Measurements from ENCODE around the gene IGF2BP3. TPM values are rescaled to one million over a fixed set of nuclear protein-coding genes. Genes with fewer than 3 reads are reported as not detected.
"Not testable (repeated sequence)": the region's sequence is repeated elsewhere in the genome, so short reads cannot be mapped to it uniquely, and the experiment has no call there.

Gene IGF2BP3
- total RNA-seq, 1 experiment from 2014 or later, result 75.6 TPM

DNA sequence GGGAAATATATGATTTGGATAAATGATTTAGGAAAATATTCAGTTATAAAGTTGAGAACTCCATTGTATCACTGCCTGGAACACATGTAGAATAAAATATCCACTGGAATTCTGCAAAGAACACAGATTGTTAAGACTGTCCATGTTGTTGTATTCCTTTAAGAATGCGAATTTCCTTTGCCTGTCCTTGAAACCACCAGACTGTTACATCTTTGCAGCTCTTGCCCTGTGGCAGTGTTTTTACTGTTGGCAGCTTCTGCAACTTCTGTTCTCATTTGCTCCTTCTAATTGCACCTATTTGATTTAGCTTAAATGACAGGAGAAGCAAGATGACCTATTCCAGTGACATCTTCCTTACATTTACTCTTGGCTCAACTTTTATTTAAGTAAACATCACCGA is 131.4 kb downstream of the IGF2BP3 start:
- no peaks in the 10 kb centered on the region for H3K27me3 ChIP-seq (ENCODE audit: control insufficient read depth, insufficient read depth, low read length)
- H3K4me3 ChIP-seq (ENCODE audit: insufficient read depth, low read depth, low read length), result no peak overlapping the region
- H3K36me3 ChIP-seq (replicated peaks; ENCODE audit: control insufficient read depth, insufficient read depth, low read length), result peaks cover 35% of the 10 kb centered on the region
- DNase-seq, result no peak

DNA sequence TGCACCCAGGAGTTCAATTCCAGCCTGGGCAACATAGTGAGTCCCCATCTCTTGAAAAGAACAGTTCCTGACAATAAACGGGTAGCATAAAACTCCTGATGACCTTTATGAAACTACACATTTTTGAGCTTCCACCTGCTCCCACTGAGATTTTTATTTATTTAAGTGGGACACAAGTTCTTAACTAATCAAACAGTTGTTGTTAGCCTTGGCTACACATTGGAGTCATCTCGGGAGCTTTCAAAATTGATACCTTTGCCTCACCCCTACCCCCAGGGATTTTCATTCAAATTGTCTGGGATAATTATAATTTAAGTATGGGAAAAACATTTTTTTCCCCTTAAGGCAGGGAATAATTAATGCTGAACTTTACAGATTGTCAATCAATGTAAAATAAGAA is 131.9 kb downstream of the IGF2BP3 start:
- Histone ChIP-seq H3K36me3 (replicated peaks; ENCODE audit: control insufficient read depth, insufficient read depth, low read length) (peaks cover 38% of the 10 kb centered on the region), H3K27me3 (ENCODE audit: control insufficient read depth, insufficient read depth, low read length) (no peaks in the 10 kb centered on the region)
- no peak for DNase-seq

DNA sequence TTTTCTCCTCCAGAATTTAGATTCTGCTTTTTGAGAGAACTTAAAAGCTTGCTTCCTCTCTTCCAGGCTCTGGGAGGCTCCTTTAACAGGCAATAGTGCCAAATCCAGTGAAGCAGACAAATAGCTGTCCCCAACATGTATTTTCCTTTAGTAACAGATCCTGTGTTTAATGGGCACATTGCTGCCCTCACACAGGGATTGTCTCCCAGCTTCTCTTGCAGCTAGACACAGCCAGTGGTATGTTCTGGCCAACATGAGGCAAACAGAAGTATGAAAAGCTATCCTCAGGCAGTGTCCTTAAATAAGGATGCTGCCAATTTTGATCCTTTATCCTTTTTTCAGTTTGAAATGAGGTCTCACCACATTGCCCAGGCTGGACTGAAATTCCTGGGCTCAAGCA is 132.9 kb downstream of the IGF2BP3 start:
- H3K27me3 ChIP-seq (ENCODE audit: control insufficient read depth, insufficient read depth, low read length), result no peaks in the 10 kb centered on the region
- peaks cover 38% of the 10 kb centered on the region for H3K36me3 ChIP-seq (replicated peaks; ENCODE audit: control insufficient read depth, insufficient read depth, low read length)
- H3K4me3 ChIP-seq (ENCODE audit: insufficient read depth, low read depth, low read length), result no peak overlapping the region
- DNase-seq, result no peak

More for the DNA sequence above, 131.9 kb downstream of the IGF2BP3 start:
- no peak overlapping the region for H3K4me3 ChIP-seq (ENCODE audit: insufficient read depth, low read depth, low read length)

DNA sequence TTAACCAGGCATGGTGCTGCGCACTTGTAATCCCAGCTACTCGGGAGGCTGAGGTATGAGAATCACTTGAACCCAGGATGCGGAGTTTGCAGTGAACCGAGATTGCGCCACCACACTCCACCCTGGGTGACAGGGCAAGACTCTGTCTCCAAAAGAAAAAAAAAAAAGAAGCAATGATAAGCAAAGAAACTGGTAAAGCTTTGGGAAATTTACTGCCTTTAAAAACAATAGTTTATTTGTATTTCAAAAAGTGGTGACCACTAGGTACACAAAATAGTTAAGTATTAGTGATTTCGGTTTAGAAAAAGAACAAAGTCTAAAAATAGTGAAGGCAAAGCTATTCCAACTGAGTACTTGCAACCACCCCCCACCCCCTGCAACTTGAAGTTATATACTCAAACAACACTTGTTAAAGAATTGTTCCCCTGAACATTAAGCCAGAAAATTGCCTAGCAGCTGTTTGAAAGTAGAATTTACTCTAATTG is 133.4 kb downstream of the IGF2BP3 start:
- peaks cover 36% of the 10 kb centered on the region for H3K36me3 ChIP-seq (replicated peaks; ENCODE audit: control insufficient read depth, insufficient read depth, low read length)
- H3K27me3 ChIP-seq (ENCODE audit: control insufficient read depth, insufficient read depth, low read length), result no peaks in the 10 kb centered on the region
- no peak overlapping the region for H3K4me3 ChIP-seq (ENCODE audit: insufficient read depth, low read depth, low read length)
- DNase-seq, result no peak

DNA sequence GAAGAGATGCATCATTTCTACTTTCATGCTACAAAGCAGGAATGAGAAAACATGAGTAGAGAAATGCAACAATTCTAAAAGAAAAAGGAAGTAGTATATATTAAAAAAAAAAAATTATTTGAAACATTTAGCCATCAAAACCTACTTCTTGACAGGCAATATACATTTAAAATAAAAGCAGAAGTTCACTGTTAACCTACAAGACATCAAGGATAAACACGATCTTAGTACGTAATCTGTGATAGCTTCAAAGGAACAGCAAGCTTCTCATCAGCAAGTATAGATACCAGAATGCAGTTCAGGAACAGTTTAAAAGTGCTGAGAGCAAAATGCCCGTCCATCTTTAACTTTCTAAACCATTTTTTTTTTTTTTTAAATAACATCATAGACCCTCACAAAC is 134.2 kb downstream of the IGF2BP3 start:
- H3K27me3 ChIP-seq (ENCODE audit: control insufficient read depth, insufficient read depth, low read length), result no peaks in the 10 kb centered on the region
- H3K36me3 ChIP-seq (replicated peaks; ENCODE audit: control insufficient read depth, insufficient read depth, low read length), result peaks cover 36% of the 10 kb centered on the region
- no peak for DNase-seq
- H3K4me3 ChIP-seq (ENCODE audit: insufficient read depth, low read depth, low read length), result no peak overlapping the region

DNA sequence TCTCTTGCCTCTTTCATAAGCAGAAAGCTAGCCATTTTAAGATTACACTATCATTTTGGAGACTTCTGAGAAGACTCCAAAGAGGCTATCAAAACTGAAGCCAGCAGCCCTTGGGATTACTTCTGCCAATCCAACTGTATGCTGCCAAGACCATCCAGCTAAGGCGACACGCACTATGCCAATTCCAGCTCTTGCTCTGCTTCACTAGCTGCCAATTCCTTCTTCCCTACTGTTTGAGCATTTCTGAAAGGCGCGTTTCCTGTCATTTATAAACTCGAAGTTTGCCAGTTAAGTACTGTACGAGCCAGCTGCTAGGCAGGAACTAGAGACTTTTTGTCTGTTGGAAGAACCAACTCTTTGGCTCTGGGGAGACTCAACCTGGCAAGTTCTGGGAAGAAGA is 134.7 kb downstream of the IGF2BP3 start:
- Histone ChIP-seq H3K4me3 (ENCODE audit: insufficient read depth, low read depth, low read length) (no peak overlapping the region), H3K27me3 (ENCODE audit: control insufficient read depth, insufficient read depth, low read length) (no peaks in the 10 kb centered on the region), H3K36me3 (replicated peaks; ENCODE audit: control insufficient read depth, insufficient read depth, low read length) (peaks cover 36% of the 10 kb centered on the region)
- no peak for DNase-seq

DNA sequence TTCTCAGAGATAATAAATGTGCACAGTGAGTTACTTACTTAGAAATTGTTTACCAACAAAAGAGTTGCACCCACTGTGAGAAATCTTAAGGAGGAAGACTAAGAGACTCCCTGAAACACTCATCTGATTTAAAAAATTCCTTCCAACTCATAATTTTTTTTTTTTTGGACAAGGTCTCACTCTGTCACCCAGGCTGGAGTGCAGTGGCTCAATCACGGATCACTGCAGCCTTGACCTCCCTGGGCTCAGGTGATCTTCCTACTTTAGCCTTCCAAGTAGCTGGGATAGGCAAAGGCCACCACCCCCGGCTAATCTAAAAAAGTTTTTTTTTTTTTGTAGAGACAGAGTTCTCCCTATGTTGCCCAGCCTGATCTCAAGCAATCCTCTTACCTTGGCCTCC is 135.2 kb downstream of the IGF2BP3 start:
- DNase-seq, result no peak
- no peak overlapping the region for H3K4me3 ChIP-seq (ENCODE audit: insufficient read depth, low read depth, low read length)
- H3K27me3 ChIP-seq (ENCODE audit: control insufficient read depth, insufficient read depth, low read length), result no peaks in the 10 kb centered on the region
- H3K36me3 ChIP-seq (replicated peaks; ENCODE audit: control insufficient read depth, insufficient read depth, low read length), result peaks cover 35% of the 10 kb centered on the region

DNA sequence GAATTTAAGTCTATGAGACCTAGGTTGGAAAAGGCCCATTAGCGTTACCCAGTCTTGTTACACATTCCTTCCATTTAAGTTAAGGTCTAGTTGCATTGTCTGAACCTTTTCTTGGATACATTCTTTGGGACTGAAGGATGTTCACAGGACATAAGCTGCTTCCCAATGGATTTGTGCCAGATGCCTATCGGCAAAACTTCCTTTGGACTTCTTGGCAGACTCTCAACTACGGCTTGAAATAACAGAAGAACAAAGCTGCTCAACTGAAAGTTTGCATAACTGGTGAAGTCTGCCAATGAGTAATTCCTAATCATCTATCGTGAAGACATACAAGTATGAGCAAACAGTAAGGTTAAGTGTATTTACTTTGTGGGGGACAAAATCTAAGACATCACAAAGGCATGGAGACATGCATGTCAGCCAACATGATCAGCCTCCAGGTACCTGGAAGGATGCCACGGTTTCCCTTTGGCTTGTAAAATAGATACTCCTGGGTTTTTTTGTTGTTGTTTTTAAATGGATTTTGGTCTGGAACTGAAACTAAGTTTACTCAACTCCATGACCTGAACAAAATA is 135.7 kb downstream of the IGF2BP3 start:
- Histone ChIP-seq H3K36me3 (replicated peaks; ENCODE audit: control insufficient read depth, insufficient read depth, low read length) (peaks cover 33% of the 10 kb centered on the region), H3K4me3 (ENCODE audit: insufficient read depth, low read depth, low read length) (no peak overlapping the region), H3K27me3 (ENCODE audit: control insufficient read depth, insufficient read depth, low read length) (no peaks in the 10 kb centered on the region)
- DNase-seq, result no peak

DNA sequence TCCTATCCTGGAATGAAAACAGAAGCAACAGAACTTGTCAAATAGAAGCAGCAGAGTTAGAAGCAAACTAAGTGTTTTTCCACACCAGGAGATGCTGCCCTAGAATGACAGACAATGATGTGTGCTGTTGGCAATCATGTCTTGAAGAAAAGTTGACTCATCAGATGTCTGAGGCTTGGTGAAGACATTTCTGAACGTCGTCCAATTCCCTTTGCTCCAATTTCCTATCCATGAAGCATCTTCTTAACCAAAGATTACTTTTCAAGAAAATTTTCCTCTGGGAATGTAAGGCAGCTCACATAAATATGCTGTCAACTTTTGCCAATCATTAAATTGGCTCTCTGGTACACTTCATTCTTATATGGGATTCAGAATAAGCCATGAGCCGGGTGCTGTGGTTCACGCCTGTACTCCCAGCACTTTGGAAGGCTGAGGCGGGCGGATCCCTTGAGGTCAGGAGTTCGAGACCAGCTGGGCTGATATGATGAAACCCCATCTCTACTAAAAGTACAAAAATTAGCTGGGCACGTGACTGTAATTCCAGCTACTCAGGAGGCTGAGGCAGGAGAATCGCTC is 136.5 kb downstream of the IGF2BP3 start:
- DNase-seq, result no peak
- Histone ChIP-seq H3K4me3 (ENCODE audit: insufficient read depth, low read depth, low read length) (no peak overlapping the region), H3K27me3 (ENCODE audit: control insufficient read depth, insufficient read depth, low read length) (no peaks in the 10 kb centered on the region), H3K36me3 (replicated peaks; ENCODE audit: control insufficient read depth, insufficient read depth, low read length) (peaks cover 31% of the 10 kb centered on the region)

DNA sequence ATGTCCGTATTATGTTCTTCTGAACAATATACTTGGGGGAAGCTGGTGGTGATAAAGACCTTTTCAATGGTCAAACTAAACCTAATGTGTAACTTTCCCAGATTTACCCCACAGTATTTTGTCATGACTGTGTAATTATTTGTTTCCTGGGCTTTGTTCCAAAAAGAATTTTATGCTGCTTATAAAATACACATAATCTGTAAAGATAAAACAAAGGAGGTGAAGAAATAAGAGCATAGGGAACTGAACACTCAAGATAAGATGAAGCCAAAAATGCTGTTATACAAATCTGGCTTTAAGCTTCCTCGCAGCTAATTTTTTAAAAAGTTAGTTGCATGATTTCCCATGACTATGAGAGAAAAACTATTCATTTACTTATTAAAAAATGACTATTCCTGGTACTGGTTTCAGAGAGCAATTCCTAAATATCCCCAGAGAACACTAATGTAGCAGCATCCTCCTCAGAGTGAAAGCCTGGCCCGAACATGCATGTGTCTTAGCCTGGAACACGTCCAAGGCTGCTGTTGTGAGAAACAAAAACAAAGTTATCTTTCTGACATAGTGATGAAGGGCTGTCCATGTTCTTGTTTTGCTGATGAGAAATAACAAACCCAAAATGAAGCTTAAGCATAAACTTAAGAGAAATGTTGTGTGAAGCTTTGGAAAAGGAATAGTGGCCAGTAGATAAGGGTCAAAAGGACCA is 137.2 kb downstream of the IGF2BP3 start:
- Histone ChIP-seq H3K4me3 (ENCODE audit: insufficient read depth, low read depth, low read length) (no peak overlapping the region), H3K27me3 (ENCODE audit: control insufficient read depth, insufficient read depth, low read length) (no peaks in the 10 kb centered on the region), H3K36me3 (replicated peaks; ENCODE audit: control insufficient read depth, insufficient read depth, low read length) (peaks cover 28% of the 10 kb centered on the region)
- DNase-seq, result no peak

DNA sequence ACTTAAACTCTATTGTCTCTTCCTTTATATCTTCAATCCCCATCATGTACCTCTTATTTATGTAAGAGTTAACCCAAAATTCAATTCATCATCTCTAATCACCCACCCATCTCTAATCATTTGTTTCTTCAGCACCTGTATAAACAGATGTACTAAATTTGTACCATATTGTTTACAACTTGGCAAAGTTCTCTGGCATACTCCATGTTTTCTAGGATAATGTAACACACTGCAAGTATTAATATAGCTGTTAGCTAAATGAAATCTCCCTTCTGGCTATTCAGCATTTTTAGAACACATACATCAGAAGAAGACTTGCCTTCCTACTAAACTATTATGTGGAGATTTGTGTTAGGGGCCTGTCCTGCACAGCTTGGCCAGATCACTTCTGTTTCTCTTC is 138.1 kb downstream of the IGF2BP3 start:
- Histone ChIP-seq H3K27me3 (ENCODE audit: control insufficient read depth, insufficient read depth, low read length) (no peaks in the 10 kb centered on the region), H3K4me3 (ENCODE audit: insufficient read depth, low read depth, low read length) (no peak overlapping the region), H3K36me3 (replicated peaks; ENCODE audit: control insufficient read depth, insufficient read depth, low read length) (peaks cover 25% of the 10 kb centered on the region)
- DNase-seq, result no peak

DNA sequence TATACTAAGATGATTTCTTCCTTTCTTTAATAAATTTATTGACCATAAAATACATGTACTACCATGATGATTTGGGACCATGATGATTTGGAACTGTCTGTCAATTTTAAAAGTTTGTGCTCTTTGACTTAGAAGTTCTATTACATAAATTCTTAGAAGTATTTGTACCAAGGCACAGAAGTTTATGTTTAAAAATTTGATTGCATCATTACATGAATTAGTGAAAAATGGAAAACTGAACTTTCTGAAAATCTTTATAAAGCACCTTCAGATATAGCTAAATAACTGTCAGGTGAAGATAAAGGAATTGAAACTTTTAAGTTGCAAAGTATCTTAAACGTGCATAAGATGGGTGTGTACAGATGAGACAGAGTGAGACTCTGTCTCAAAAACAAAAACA is 139.2 kb downstream of the IGF2BP3 start:
- no peak overlapping the region for H3K4me3 ChIP-seq (ENCODE audit: insufficient read depth, low read depth, low read length)
- H3K27me3 ChIP-seq (ENCODE audit: control insufficient read depth, insufficient read depth, low read length), result no peaks in the 10 kb centered on the region
- no peak for DNase-seq
- peaks cover 24% of the 10 kb centered on the region for H3K36me3 ChIP-seq (replicated peaks; ENCODE audit: control insufficient read depth, insufficient read depth, low read length)

DNA sequence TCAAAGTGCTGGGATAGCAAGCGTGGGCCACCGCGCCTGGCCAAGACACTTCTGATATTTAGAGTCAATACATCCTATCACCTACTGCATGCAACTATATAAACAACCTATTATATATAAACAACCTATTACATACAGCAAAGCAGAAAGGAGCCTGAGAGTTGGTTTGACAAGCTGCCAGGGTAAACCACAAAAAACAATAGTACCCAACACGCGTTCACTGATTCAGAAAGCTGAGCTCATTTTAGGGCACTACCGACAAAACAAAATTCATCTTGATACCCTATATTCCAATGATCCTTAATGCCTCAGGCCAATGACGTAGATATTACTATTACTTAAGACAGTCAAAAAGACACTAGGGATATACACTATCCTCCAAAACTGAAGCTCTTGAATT is 154.9 kb downstream of the IGF2BP3 start:
- H3K27me3 ChIP-seq (ENCODE audit: control insufficient read depth, insufficient read depth, low read length), result no peaks in the 10 kb centered on the region
- H3K4me3 ChIP-seq (ENCODE audit: insufficient read depth, low read depth, low read length), result no peak overlapping the region
- DNase-seq, result no peak
- peaks cover 46% of the 10 kb centered on the region for H3K36me3 ChIP-seq (replicated peaks; ENCODE audit: control insufficient read depth, insufficient read depth, low read length)

DNA sequence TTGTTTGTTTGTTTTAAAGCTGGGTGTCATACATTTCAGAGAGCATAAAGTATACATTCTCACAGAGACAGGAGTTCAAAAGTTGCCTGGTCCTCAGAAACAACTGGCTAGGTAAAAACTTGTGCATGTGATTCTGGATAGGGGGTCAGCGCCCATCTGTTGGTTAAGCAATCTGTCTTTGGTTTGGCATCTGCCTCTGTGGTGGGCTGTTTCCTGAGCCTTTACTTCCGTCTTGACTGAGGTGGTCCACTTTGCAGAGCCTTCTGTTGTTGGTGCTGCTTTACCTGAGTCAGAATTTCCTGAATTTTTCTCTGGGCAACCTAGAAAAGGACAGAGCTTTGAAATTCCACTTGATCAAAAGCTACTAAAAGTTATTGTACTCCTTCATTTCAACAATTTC is 158.2 kb downstream of the IGF2BP3 start:
- H3K4me3 ChIP-seq (ENCODE audit: insufficient read depth, low read depth, low read length); DNase-seq; H3K27me3 ChIP-seq (ENCODE audit: control insufficient read depth, insufficient read depth, low read length): not testable (repeated sequence)
- H3K36me3 ChIP-seq (replicated peaks; ENCODE audit: control insufficient read depth, insufficient read depth, low read length), result peaks cover 37% of the 10 kb centered on the region

DNA sequence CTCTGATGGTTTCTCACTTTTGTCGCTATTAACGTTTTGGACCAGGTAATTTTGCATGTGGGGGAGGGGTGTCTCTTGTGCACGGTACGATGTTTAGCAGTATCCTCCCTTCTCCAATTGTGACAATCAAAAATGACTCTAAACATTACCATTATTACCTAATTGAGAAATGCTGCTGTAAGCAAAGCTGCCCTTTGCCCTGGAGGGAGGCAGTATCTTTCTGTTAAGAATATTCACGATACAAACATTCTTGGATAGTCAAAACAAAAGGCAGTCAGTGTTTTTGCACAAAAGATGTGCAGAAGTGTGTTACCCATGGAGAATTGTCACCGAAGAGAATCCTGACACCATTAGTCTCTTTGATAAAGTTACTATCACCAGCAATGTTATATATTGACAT is 161.5 kb downstream of the IGF2BP3 start:
- no peak for DNase-seq
- H3K27me3 ChIP-seq (ENCODE audit: control insufficient read depth, insufficient read depth, low read length), result no peaks in the 10 kb centered on the region
- peaks cover 28% of the 10 kb centered on the region for H3K36me3 ChIP-seq (replicated peaks; ENCODE audit: control insufficient read depth, insufficient read depth, low read length)
- no peak overlapping the region for H3K4me3 ChIP-seq (ENCODE audit: insufficient read depth, low read depth, low read length)
